Germinal center (tissue), 1 donor: Measurements from ENCODE around the gene TBCD.

Source experiments
- DNase-seq: peaks from one replicate; pipeline ENCODE4 v3.0.0; 2012; ENCODE audit warnings: mixed read lengths, low spot score

The TBCD gene

GRCh38 chr17:82888583-82889495, 137.0 kb downstream of the TBCD start:
- no peak for DNase-seq

- DNase-seq, result no peak
Measured at GRCh38 chr17:82889496-82890338, 137.9 kb downstream of the TBCD start.

- no peak for DNase-seq
Measured at GRCh38 chr17:82890339-82890730, 138.5 kb downstream of the TBCD start.

GRCh38 chr17:82890926-82891678, 139.2 kb downstream of the TBCD start:
- no peak for DNase-seq

- DNase-seq, result no peak
Measured at GRCh38 chr17:82891911-82892310, 140.0 kb downstream of the TBCD start.

GRCh38 chr17:82892899-82893565, 141.2 kb downstream of the TBCD start:
- DNase-seq, result no peak

- no peak for DNase-seq
Measured at GRCh38 chr17:82893779-82894178, 141.9 kb downstream of the TBCD start.

- DNase-seq, result no peak
Measured at GRCh38 chr17:82894389-82894788, 142.5 kb downstream of the TBCD start.

GRCh38 chr17:82895087-82895486, 143.2 kb downstream of the TBCD start:
- DNase-seq, result no peak

- no peak for DNase-seq
Measured at GRCh38 chr17:82896071-82897000, 144.5 kb downstream of the TBCD start.

- no peak for DNase-seq
Measured at GRCh38 chr17:82897514-82898249, 145.8 kb downstream of the TBCD start.

- no peak for DNase-seq
Measured at GRCh38 chr17:82898976-82899514, 147.2 kb downstream of the TBCD start.

GRCh38 chr17:82899941-82900340, 148.1 kb downstream of the TBCD start:
- no peak for DNase-seq

- DNase-seq, result no peak
Measured at GRCh38 chr17:82900741-82901140, 148.9 kb downstream of the TBCD start.

- no peak for DNase-seq
Measured at GRCh38 chr17:82901356-82901755, 149.5 kb downstream of the TBCD start.

- DNase-seq, result no peak
Measured at GRCh38 chr17:82901856-82902255, 150.0 kb downstream of the TBCD start.

GRCh38 chr17:82902972-82903874, 151.4 kb downstream of the TBCD start:
- no peak for DNase-seq

- DNase-seq, result no peak
Measured at GRCh38 chr17:82905130-82905529, 153.3 kb downstream of the TBCD start.
